HEK293 (cell line): ENCODE results near the gene MSTO1.
A peak's percentile ranks its signal among the peaks of the same experiment; 100 is the strongest.

ENCODE experiments used
- CTCF ChIA-PET: fragments of 350-600 bp; formaldehyde crosslinking; extraction: SDS; loops from one replicate; lab custom pipeline; 2021; ENCODE audit warnings: antibody characterized with exemption; lab: Yijun Ruan, JAX
- POLR2A ChIA-PET: fragments of 300-600 bp; formaldehyde crosslinking; extraction: SDS; loops from one replicate; lab custom pipeline; 2020; ENCODE audit warnings: antibody characterized with exemption, inconsistent platforms; lab: Yijun Ruan, JAX
- H3K27ac ChIP-seq: fragments of 200-500 bp; sonication (Bioruptor generic); 2 replicates; pipeline ENCODE4 v1.5.1; 2014; ENCODE audit warnings: low read depth, low read length, control low read depth, inconsistent platforms; ENCODE audit errors: extremely low read depth
- H3K36me3 ChIP-seq, 2 experiments: fragments of 200-500 bp in 1 of 2; sonication (Bioruptor generic) in 1 of 2; 1 replicate in 1 of 2; 2 replicates in 1 of 2; pipeline ENCODE4 v1.5.1; 2014 to 2017; ENCODE audit warnings: inconsistent platforms in 2 of 2, low read length in 2 of 2; ENCODE audit not compliant: control insufficient read depth in 2 of 2, insufficient read depth in 1 of 2
- H3K4me1 ChIP-seq: fragments of 200-500 bp; sonication (Bioruptor generic); 2 replicates; pipeline ENCODE4 v1.5.1; 2014; ENCODE audit warnings: mild to moderate bottlenecking, low read length, inconsistent platforms; ENCODE audit not compliant: control insufficient read depth, insufficient read depth
- H3K4me3 ChIP-seq: 2 replicates; pipeline ENCODE4 v1.5.1; 2011; ENCODE audit warnings: low read depth, mild to moderate bottlenecking, control low read depth, low read length, moderate library complexity
- H3K9me3 ChIP-seq: fragments of 200-500 bp; sonication (Bioruptor generic); 2 replicates; pipeline ENCODE4 v1.5.1; 2014; ENCODE audit warnings: low read depth, low read length, inconsistent platforms; ENCODE audit not compliant: control insufficient read depth, insufficient read depth
- GFI1B ChIP-seq: fragments of 450-650 bp; formaldehyde crosslinking; IDR thresholded peaks from 2 replicates; pipeline ENCODE4 v1.5.1; 2016; ENCODE audit warnings: missing biosample characterization, missing genetic modification characterization
- PRDM1 ChIP-seq: fragments of 450-650 bp; formaldehyde crosslinking; IDR thresholded peaks from 2 replicates; pipeline ENCODE4; 2016; ENCODE audit warnings: missing biosample characterization, missing genetic modification characterization
- SALL2 ChIP-seq: fragments of 450-650 bp; formaldehyde crosslinking; IDR thresholded peaks from 2 replicates; pipeline ENCODE4 v1.5.0; 2017; ENCODE audit warnings: missing biosample characterization, mild to moderate bottlenecking, missing genetic modification characterization, borderline replicate concordance
- SCRT1 ChIP-seq: fragments of 450-650 bp; formaldehyde crosslinking; IDR thresholded peaks from 2 replicates; pipeline ENCODE4 v1.5.1; 2016; ENCODE audit warnings: missing biosample characterization, missing genetic modification characterization, borderline replicate concordance
- SCRT2 ChIP-seq: fragments of 450-650 bp; formaldehyde crosslinking; IDR thresholded peaks from 2 replicates; pipeline ENCODE4 v1.5.1; 2016; ENCODE audit warnings: missing biosample characterization, missing genetic modification characterization
- SP7 ChIP-seq: fragments of 450-650 bp; formaldehyde crosslinking; IDR thresholded peaks from 2 replicates; pipeline ENCODE4 v1.5.1; 2016; ENCODE audit warnings: missing biosample characterization, missing genetic modification characterization
- ZBTB20 ChIP-seq: fragments of 450-650 bp; formaldehyde crosslinking; IDR thresholded peaks from 2 replicates; pipeline ENCODE4 v1.5.1; 2016; ENCODE audit warnings: missing biosample characterization, missing genetic modification characterization
- ZBTB7A ChIP-seq: fragments of 450-650 bp; formaldehyde crosslinking; IDR thresholded peaks from 2 replicates; pipeline ENCODE4 v1.5.1; 2016; ENCODE audit warnings: low read depth, missing biosample characterization, missing genetic modification characterization
- ZEB2 ChIP-seq: fragments of 450-650 bp; formaldehyde crosslinking; IDR thresholded peaks from 2 replicates; pipeline ENCODE4 v1.5.1; 2016; ENCODE audit warnings: missing biosample characterization, missing genetic modification characterization
- ZNF10 ChIP-seq: fragments of 450-650 bp; formaldehyde crosslinking; IDR thresholded peaks from 2 replicates; pipeline ENCODE4 v1.5.1; 2017; ENCODE audit warnings: missing biosample characterization, missing genetic modification characterization
- ZNF140 ChIP-seq: fragments of 450-650 bp; formaldehyde crosslinking; IDR thresholded peaks from 2 replicates; pipeline ENCODE4 v1.5.1; 2016; ENCODE audit warnings: missing biosample characterization, missing genetic modification characterization
- ZNF16 ChIP-seq: fragments of 450-650 bp; formaldehyde crosslinking; IDR thresholded peaks from 2 replicates; pipeline ENCODE4 v1.5.1; 2016; ENCODE audit warnings: low read depth, missing biosample characterization, missing genetic modification characterization
- ZNF175 ChIP-seq: fragments of 450-650 bp; formaldehyde crosslinking; IDR thresholded peaks from 2 replicates; pipeline ENCODE4 v1.5.1; 2016; ENCODE audit warnings: missing biosample characterization, missing genetic modification characterization
- ZNF19 ChIP-seq: fragments of 450-650 bp; formaldehyde crosslinking; IDR thresholded peaks from 2 replicates; pipeline ENCODE4; 2016; ENCODE audit warnings: missing biosample characterization, missing genetic modification characterization, low read depth
- ZNF2 ChIP-seq: fragments of 450-650 bp; formaldehyde crosslinking; IDR thresholded peaks from 2 replicates; pipeline ENCODE4 v1.5.1; 2016; ENCODE audit warnings: missing biosample characterization, missing genetic modification characterization
- ZNF202 ChIP-seq: fragments of 450-650 bp; formaldehyde crosslinking; IDR thresholded peaks from 2 replicates; pipeline ENCODE4 v1.5.1; 2016; ENCODE audit warnings: missing biosample characterization, missing genetic modification characterization, borderline replicate concordance
- ZNF311 ChIP-seq: fragments of 450-650 bp; formaldehyde crosslinking; IDR thresholded peaks from 2 replicates; pipeline ENCODE4 v1.5.1; 2017; ENCODE audit warnings: missing biosample characterization, missing genetic modification characterization, borderline replicate concordance
- ZNF341 ChIP-seq: fragments of 450-650 bp; formaldehyde crosslinking; IDR thresholded peaks from 2 replicates; pipeline ENCODE4; 2016; ENCODE audit warnings: low read depth, missing biosample characterization, missing genetic modification characterization
- ZNF521 ChIP-seq: fragments of 450-650 bp; formaldehyde crosslinking; IDR thresholded peaks from 2 replicates; pipeline ENCODE4 v1.5.1; 2017; ENCODE audit warnings: missing biosample characterization, mild to moderate bottlenecking, missing genetic modification characterization
- ZNF621 ChIP-seq: fragments of 450-650 bp; formaldehyde crosslinking; IDR thresholded peaks from 2 replicates; pipeline ENCODE4 v1.5.1; 2017; ENCODE audit warnings: missing biosample characterization, missing genetic modification characterization
- ZNF654 ChIP-seq: fragments of 450-650 bp; formaldehyde crosslinking; IDR thresholded peaks from 2 replicates; pipeline ENCODE4 v1.5.1; 2016; ENCODE audit warnings: low read depth, missing biosample characterization, missing genetic modification characterization
- ZNF791 ChIP-seq: fragments of 450-650 bp; formaldehyde crosslinking; IDR thresholded peaks from 2 replicates; pipeline ENCODE4 v1.5.1; 2016; ENCODE audit warnings: missing biosample characterization, missing genetic modification characterization
- ZXDB ChIP-seq: fragments of 450-650 bp; formaldehyde crosslinking; IDR thresholded peaks from 2 replicates; pipeline ENCODE4 v1.5.1; 2016; ENCODE audit warnings: missing biosample characterization, missing genetic modification characterization
- TF ChIP-seq, protein P1 (sequence below): fragments of 450-650 bp; formaldehyde crosslinking; IDR thresholded peaks from 2 replicates; pipeline ENCODE4 v1.5.1; 2016; ENCODE audit warnings: missing biosample characterization, missing genetic modification characterization
- TF ChIP-seq, protein P2 (sequence below): fragments of 450-650 bp; formaldehyde crosslinking; IDR thresholded peaks from 2 replicates; pipeline ENCODE4 v1.5.1; 2016; ENCODE audit warnings: missing biosample characterization, missing genetic modification characterization, borderline replicate concordance
- TF ChIP-seq, protein P3 (sequence below): fragments of 450-650 bp; formaldehyde crosslinking; IDR thresholded peaks from 2 replicates; pipeline ENCODE4 v1.5.1; 2016; ENCODE audit warnings: missing biosample characterization, missing genetic modification characterization
- TF ChIP-seq, protein P4 (sequence below): fragments of 450-650 bp; formaldehyde crosslinking; IDR thresholded peaks from 2 replicates; pipeline ENCODE4 v1.5.1; 2017; ENCODE audit warnings: missing biosample characterization, missing genetic modification characterization

Gene MSTO1

DNA sequence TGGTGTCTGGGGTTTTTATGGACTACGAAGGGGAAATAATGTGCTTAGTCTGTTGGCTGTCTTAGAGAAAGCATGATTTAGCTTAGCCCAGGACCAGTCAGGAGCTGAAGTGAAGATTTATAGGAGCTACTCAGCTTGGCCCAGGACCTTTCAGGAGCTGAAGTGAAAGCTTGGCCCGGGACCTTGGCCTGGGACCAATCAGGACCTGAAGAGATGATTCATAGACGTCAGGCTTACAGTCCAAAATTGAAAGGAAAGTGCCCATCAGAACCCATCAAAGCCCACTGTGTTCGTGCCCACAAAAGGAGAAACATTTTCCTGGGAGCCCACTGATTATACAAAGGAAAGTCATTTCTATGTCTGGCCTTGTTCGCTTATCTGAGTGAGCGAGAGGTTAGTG is 35.6 kb downstream of the MSTO1 start (continued):
- TF ChIP-seq ZNF621 (tag by site-specific recombination) (no peak), ZNF202 (tag by site-specific recombination) (no peak), ZNF311 (tag by site-specific recombination) (no peak)

DNA sequence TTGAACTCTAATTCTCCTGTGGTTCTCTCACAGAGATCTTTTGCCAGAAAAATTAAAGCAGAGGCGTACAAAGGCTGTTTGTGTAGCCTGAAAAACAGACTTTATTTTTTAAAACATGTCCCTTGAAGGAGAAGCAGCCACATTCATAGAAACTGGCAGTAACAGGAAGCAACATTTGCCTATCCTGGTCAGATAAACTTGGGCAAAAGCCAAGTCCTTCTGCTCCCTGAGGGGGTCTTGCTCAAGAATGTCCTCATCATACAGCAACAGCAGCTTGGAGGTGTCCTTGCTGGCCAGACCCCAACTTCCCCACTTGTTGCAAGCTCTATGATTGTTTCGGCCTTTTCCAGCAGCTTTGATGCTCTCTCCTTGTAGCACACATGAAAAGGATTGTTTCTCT is 36.3 kb downstream of the MSTO1 start:
- H3K4me1 ChIP-seq = no peaks in the 10 kb centered on the region
- H3K4me3 ChIP-seq = no peak overlapping the region
- no peaks in the 10 kb centered on the region for H3K36me3 ChIP-seq
- TF ChIP-seq SALL2 = no peak
- TF ChIP-seq, protein P1, sequence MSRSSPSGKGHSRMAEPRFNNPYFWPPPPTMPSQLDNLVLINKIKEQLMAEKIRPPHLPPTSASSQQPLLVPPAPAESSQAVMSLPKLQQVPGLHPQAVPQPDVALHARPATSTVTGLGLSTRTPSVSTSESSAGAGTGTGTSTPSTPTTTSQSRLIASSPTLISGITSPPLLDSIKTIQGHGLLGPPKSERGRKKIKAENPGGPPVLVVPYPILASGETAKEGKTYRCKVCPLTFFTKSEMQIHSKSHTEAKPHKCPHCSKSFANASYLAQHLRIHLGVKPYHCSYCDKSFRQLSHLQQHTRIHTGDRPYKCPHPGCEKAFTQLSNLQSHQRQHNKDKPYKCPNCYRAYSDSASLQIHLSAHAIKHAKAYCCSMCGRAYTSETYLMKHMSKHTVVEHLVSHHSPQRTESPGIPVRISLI = no peak
- peak; percentile 88 for TF ChIP-seq SCRT2 (tag by site-specific recombination)
- TF ChIP-seq SCRT1 (tag by site-specific recombination) = 0 out of 2 replicates have a peak, but pooled peaks have one; percentile 40
- no peak for TF ChIP-seq ZNF19 (tag by site-specific recombination)
- no peak for TF ChIP-seq ZNF10 (tag by site-specific recombination)
- TF ChIP-seq, protein P2, sequence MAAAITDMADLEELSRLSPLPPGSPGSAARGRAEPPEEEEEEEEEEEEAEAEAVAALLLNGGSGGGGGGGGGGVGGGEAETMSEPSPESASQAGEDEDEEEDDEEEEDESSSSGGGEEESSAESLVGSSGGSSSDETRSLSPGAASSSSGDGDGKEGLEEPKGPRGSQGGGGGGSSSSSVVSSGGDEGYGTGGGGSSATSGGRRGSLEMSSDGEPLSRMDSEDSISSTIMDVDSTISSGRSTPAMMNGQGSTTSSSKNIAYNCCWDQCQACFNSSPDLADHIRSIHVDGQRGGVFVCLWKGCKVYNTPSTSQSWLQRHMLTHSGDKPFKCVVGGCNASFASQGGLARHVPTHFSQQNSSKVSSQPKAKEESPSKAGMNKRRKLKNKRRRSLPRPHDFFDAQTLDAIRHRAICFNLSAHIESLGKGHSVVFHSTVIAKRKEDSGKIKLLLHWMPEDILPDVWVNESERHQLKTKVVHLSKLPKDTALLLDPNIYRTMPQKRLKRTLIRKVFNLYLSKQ = no peak
- TF ChIP-seq ZNF791 = no peak
- TF ChIP-seq ZNF175 = no peak
- TF ChIP-seq GFI1B (tag by site-specific recombination) = no peak
- TF ChIP-seq ZNF521 (tag by site-specific recombination) = no peak
- no peak for TF ChIP-seq ZNF140
- TF ChIP-seq ZNF341 (tag by site-specific recombination) = 0 out of 2 replicates have a peak, but pooled peaks have one; percentile 19
- no peak overlapping the region for H3K27ac ChIP-seq
- ChIA-PET POLR2A (no interaction called here), CTCF (interaction anchor here (0.7 kb wide), 1 partner anchor 116 kb away, joined by 4 read pairs; no protein-coding TSS in a partner anchor)
- no peaks in the 10 kb centered on the region for H3K9me3 ChIP-seq

GRCh38 chr1:155648207-155649147 is 38.5 kb downstream of the MSTO1 start:
- ChIA-PET POLR2A (interaction anchor here (0.7 kb wide), 1 partner anchor 46 kb away, joined by 3 read pairs; no protein-coding TSS in a partner anchor), CTCF (interaction anchor here (0.6 to 1.0 kb wide), 3 partner anchors 27 to 448 kb away, joined by 3 read pairs; no protein-coding TSS in a partner anchor)
- H3K4me3 ChIP-seq = no peak overlapping the region
- H3K27ac ChIP-seq = no peak overlapping the region
- no peaks in the 10 kb centered on the region for H3K36me3 ChIP-seq
- no peaks in the 10 kb centered on the region; the same call in 1 of the 2 replicates for H3K4me1 ChIP-seq
- H3K9me3 ChIP-seq = no peaks in the 10 kb centered on the region
- TF ChIP-seq ZBTB7A = no peak
- TF ChIP-seq PRDM1 = peak; percentile 51; the same call in 1 of the 2 replicates
- TF ChIP-seq ZBTB20 (tag by site-specific recombination) = no peak
- no peak for TF ChIP-seq ZEB2 (tag by site-specific recombination)
- TF ChIP-seq, protein P1 = no peak; the same call in 1 of the 2 replicates
- TF ChIP-seq GFI1B (tag by site-specific recombination) = no peak
- TF ChIP-seq, protein P3, sequence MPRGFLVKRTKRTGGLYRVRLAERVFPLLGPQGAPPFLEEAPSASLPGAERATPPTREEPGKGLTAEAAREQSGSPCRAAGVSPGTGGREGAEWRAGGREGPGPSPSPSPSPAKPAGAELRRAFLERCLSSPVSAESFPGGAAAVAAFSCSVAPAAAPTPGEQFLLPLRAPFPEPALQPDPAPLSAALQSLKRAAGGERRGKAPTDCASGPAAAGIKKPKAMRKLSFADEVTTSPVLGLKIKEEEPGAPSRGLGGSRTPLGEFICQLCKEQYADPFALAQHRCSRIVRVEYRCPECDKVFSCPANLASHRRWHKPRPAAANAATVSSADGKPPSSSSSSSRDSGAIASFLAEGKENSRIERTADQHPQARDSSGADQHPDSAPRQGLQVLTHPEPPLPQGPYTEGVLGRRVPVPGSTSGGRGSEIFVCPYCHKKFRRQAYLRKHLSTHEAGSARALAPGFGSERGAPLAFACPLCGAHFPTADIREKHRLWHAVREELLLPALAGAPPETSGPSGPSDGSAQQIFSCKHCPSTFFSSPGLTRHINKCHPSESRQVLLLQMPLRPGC (tag by site-specific recombination) = no peak
- no peak for TF ChIP-seq ZNF16 (tag by site-specific recombination)
- no peak for TF ChIP-seq SP7 (tag by site-specific recombination)
- no peak for TF ChIP-seq ZXDB (tag by site-specific recombination)
- TF ChIP-seq ZNF2 (tag by site-specific recombination) = peak; percentile 80
- TF ChIP-seq, protein P4, sequence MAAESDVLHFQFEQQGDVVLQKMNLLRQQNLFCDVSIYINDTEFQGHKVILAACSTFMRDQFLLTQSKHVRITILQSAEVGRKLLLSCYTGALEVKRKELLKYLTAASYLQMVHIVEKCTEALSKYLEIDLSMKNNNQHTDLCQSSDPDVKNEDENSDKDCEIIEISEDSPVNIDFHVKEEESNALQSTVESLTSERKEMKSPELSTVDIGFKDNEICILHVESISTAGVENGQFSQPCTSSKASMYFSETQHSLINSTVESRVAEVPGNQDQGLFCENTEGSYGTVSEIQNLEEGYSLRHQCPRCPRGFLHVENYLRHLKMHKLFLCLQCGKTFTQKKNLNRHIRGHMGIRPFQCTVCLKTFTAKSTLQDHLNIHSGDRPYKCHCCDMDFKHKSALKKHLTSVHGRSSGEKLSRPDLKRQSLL = peak; percentile 32; the same call in 1 of the 2 replicates
- peak; percentile 56 for TF ChIP-seq ZNF654
